NB4 (cell line): Measurements from ENCODE around the gene PWWP2A.
A peak's percentile ranks its signal among the peaks of the same experiment; 100 is the strongest.

Source experiments
- TF ChIP-seq, protein P1 (sequence below): IDR thresholded peaks from one replicate; pipeline ENCODE4 v1.5.1; 2012; ENCODE audit warnings: low read depth, low read length
- TF ChIP-seq, protein P2 (sequence below): IDR thresholded peaks from 2 replicates; pipeline ENCODE4 v1.6.1; 2011; ENCODE audit warnings: low read depth, low read length

- TF ChIP-seq, protein P1, sequence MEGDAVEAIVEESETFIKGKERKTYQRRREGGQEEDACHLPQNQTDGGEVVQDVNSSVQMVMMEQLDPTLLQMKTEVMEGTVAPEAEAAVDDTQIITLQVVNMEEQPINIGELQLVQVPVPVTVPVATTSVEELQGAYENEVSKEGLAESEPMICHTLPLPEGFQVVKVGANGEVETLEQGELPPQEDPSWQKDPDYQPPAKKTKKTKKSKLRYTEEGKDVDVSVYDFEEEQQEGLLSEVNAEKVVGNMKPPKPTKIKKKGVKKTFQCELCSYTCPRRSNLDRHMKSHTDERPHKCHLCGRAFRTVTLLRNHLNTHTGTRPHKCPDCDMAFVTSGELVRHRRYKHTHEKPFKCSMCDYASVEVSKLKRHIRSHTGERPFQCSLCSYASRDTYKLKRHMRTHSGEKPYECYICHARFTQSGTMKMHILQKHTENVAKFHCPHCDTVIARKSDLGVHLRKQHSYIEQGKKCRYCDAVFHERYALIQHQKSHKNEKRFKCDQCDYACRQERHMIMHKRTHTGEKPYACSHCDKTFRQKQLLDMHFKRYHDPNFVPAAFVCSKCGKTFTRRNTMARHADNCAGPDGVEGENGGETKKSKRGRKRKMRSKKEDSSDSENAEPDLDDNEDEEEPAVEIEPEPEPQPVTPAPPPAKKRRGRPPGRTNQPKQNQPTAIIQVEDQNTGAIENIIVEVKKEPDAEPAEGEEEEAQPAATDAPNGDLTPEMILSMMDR = no peak
- TF ChIP-seq, protein P2, sequence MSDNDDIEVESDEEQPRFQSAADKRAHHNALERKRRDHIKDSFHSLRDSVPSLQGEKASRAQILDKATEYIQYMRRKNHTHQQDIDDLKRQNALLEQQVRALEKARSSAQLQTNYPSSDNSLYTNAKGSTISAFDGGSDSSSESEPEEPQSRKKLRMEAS = peak; percentile 75
Measured at GRCh38 chr5:160119142-160119904, at the start of gene PWWP2A.
